ENCODE data around the gene ABI3BP. TPM values are rescaled to one million over a fixed set of nuclear protein-coding genes. Genes with fewer than 3 reads are reported as not detected.

The ABI3BP gene, protein sequence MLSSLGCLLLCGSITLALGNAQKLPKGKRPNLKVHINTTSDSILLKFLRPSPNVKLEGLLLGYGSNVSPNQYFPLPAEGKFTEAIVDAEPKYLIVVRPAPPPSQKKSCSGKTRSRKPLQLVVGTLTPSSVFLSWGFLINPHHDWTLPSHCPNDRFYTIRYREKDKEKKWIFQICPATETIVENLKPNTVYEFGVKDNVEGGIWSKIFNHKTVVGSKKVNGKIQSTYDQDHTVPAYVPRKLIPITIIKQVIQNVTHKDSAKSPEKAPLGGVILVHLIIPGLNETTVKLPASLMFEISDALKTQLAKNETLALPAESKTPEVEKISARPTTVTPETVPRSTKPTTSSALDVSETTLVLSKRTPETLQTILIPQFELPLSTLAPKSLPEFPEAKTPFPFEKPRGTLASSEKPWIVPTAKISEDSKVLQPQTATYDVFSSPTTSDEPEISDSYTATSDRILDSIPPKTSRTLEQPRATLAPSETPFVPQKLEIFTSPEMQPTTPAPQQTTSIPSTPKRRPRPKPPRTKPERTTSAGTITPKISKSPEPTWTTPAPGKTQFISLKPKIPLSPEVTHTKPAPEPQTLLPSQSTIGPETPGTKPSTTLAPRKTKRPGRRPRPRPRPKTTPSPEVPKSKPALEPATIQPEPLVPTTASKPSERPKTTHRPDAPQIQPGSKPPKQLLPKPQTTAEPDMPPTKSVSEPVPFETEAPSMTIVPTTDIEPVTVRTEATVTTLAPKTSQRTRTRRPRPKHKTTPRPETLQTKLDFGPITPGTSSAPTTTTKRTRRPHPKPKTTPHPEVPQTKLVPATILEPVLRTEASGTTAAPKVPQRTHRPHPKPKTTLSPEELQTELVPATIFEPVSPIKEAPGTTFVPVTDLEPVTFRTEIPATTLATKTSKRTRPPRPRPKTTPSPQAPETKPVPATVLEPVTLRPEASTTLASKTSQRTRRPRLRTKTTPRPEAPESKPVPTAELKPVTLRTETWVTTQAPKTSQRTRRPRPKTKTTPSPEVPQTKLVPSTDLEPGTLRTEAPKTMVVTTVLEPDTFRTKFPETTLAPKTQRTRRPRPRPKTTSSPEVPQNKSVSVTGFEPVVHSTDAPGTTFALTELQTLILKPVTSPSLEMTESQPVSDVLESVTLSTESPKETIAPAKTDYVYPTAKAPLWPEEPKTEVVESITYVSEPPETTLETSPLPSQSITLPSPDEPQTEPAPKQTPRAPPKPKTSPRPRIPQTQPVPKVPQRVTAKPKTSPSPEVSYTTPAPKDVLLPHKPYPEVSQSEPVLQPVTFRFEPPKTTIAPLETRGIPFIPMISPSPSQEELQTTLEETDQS (N-terminal part only)
- total RNA-seq: 10 to 100 TPM; 13.5 to 70.8 (median 47.0) TPM
- long read RNA-seq, donor 1, partial matches to known transcripts: 5 of 13 reads
- long read RNA-seq, donor 1, other reads (novel, unspliced or antisense): 7 of 13 reads
- long read RNA-seq, donor 2, partial matches to known transcripts: 4 of 4 reads
- long read RNA-seq, donor 2, other reads (novel, unspliced or antisense): 0 of 4 reads

DNA sequence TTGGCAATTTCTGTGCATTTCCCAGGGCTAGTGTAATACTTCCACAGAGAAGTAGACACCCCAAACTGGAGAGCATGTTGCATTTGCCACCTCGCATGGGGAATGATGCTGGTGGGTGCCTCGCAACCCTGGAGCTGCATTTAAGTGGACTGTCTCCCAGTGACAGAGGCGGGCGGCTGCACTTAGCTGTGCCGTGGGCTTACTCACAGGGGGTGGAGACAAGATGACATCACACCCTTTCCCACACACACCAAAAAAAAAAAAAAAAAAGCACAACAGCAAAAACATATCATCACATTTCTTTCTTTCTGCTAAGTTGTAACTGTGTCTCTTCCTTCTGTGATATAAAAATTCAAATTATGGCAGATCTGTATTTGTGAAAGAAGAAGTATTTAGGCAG is at the start of gene ABI3BP:
ABI3BP (minus strand) TSS at position 113 of the 400 bp plus-strand sequence; CDS start at position 76, 37 bp downstream.
- no peaks in the 10 kb centered on the region for H3K36me3 ChIP-seq (ENCODE audit: low read depth)
- H3K4me3 ChIP-seq: no peak within 1 kb of the TSS
- peaks cover 14% of the 10 kb centered on the region for H3K4me1 ChIP-seq (ENCODE audit: low read depth)
- DNase-seq (peak; percentile 44 to 71 (median 56)), ATAC-seq (peak; percentile 82)
- TF ChIP-seq, protein P1, sequence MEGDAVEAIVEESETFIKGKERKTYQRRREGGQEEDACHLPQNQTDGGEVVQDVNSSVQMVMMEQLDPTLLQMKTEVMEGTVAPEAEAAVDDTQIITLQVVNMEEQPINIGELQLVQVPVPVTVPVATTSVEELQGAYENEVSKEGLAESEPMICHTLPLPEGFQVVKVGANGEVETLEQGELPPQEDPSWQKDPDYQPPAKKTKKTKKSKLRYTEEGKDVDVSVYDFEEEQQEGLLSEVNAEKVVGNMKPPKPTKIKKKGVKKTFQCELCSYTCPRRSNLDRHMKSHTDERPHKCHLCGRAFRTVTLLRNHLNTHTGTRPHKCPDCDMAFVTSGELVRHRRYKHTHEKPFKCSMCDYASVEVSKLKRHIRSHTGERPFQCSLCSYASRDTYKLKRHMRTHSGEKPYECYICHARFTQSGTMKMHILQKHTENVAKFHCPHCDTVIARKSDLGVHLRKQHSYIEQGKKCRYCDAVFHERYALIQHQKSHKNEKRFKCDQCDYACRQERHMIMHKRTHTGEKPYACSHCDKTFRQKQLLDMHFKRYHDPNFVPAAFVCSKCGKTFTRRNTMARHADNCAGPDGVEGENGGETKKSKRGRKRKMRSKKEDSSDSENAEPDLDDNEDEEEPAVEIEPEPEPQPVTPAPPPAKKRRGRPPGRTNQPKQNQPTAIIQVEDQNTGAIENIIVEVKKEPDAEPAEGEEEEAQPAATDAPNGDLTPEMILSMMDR (IDR thresholded peaks at IDR 0.05): no peak
- intact Hi-C loops (cut with DNase I, micrococcal nuclease): no loop called here
- H3K9me3 ChIP-seq: no peaks in the 10 kb centered on the region

DNA sequence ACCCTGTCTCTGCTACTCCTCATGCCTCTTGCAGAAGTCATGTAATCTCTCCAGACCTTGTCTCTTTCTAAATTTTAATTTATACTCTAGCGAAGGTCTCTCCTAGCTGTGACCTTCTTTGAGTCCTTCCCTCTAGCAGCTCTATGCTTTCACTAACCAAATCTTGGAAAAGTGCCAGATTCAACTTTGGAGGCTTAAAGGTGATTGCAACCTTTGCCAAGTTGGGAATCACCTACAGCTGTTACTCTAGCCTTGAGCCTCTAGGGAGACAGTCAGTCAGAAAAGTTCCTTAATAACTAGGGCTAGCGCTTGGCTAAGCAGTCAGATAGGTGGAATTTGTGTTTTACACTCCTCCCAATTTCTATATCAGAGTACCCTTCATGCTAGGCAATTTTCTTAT is 46.1 kb upstream of the ABI3BP start:
- ATAC-seq: no peak
- no peaks in the 10 kb centered on the region for H3K36me3 ChIP-seq (ENCODE audit: low read depth)
- no peaks in the 10 kb centered on the region for H3K4me1 ChIP-seq (ENCODE audit: low read depth)
- no peak overlapping the region for H3K4me3 ChIP-seq
- no peaks in the 10 kb centered on the region for H3K9me3 ChIP-seq
- intact Hi-C loops (cut with DNase I, micrococcal nuclease): no loop called here
- TF ChIP-seq, protein P1 (IDR thresholded peaks at IDR 0.05): no peak
- DNase-seq: no peak

DNA sequence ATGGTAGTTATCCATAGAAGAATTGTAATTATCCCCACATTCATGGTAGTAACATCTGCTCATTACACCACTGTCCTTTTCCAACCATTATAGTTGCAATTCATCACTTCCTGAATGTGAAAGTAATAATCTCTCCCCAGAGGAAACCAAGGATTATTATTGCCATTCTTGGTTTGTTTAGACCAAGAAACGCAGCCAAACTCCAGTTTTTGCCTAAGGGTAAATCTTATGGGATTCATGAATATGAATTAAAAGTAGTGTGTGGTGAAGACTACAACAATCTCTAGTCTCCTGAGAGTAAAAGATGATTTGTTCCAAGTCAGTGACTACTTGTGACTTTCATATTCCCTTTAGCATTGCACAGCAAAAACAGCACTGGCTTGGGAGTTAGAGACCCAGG is 45.7 kb upstream of the ABI3BP start:
- ATAC-seq: no peak
- H3K36me3 ChIP-seq (ENCODE audit: low read depth): no peaks in the 10 kb centered on the region
- H3K4me1 ChIP-seq (ENCODE audit: low read depth): no peaks in the 10 kb centered on the region
- intact Hi-C loops (cut with DNase I, micrococcal nuclease): no loop called here
- DNase-seq: no peak
- H3K9me3 ChIP-seq: no peaks in the 10 kb centered on the region
- TF ChIP-seq, protein P1 (IDR thresholded peaks at IDR 0.05): no peak
- H3K4me3 ChIP-seq: no peak overlapping the region

DNA sequence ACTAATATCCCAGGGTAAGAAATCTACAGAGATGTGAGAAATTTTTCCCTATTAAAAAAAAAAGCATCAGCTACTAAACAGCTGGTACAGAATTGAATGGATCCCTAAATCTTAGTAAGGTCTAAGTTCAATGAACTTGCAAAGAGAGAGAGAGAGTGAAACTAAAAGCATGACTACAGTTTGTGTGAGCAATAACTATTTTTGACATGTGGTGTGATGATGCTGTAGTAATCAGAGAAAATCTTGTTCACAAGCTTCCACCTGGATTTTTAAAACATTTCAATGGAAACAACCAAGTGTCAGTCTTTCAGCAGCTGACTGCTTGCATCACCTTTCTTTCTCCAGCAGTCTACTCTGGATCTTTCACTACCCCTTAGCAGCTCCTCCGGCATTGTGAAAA is 45.2 kb upstream of the ABI3BP start:
- DNase-seq (no peak), ATAC-seq (no peak)
- Histone ChIP-seq H3K4me3 (no peak overlapping the region), H3K9me3 (no peaks in the 10 kb centered on the region), H3K36me3 (ENCODE audit: low read depth) (no peaks in the 10 kb centered on the region), H3K4me1 (ENCODE audit: low read depth) (no peaks in the 10 kb centered on the region)
- TF ChIP-seq, protein P1 (IDR thresholded peaks at IDR 0.05): no peak
- intact Hi-C loops (cut with DNase I, micrococcal nuclease): no loop called here

DNA sequence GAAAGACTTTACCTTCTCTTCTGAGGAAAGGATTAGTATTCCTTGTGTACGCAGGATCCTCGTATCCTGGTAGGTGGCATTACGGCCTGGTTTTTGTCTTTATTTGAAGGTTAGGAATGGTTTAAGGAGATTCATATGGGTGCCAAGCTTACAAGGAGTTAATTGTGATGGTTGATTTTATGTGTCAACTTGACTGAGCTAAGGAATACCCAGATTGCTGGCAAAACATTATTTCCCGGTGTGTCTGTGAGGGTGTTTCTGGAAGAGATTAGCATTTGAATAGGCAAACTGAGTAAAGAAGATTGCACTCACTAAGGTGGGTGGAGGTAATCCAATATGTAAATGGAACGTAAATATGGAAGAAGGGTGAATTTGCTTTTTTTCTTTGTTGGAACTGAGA is 44.4 kb upstream of the ABI3BP start:
- DNase-seq (no peak), ATAC-seq (no peak)
- intact Hi-C loops (cut with DNase I, micrococcal nuclease): no loop called here
- TF ChIP-seq, protein P1 (IDR thresholded peaks at IDR 0.05): no peak
- no peak overlapping the region for H3K4me3 ChIP-seq
- no peaks in the 10 kb centered on the region for H3K36me3 ChIP-seq (ENCODE audit: low read depth)
- no peaks in the 10 kb centered on the region for H3K4me1 ChIP-seq (ENCODE audit: low read depth)
- H3K9me3 ChIP-seq: no peaks in the 10 kb centered on the region
